GM19397 (cell line): ENCODE results near the gene CXXC4.

Experiments used
- ATAC-seq: cut with Tn5 transposase; IDR thresholded peaks from one replicate; pipeline ENCODE4 v1.9.1; 2021; ENCODE audit warnings: mild to moderate bottlenecking, moderate library complexity; ENCODE audit not compliant: unreplicated experiment

The CXXC4 gene

GRCh38 chr4:104424475-104424941 lies 70.2 kb downstream of the CXXC4 start:
- no peak for ATAC-seq

GRCh38 chr4:104421566-104421965 lies 73.1 kb downstream of the CXXC4 start:
- no peak for ATAC-seq

- ATAC-seq = no peak
Observed at GRCh38 chr4:104420766-104421165, 73.9 kb downstream of the CXXC4 start.
